ENCODE data around the gene LIMA1.
"Not testable (repeated sequence)": the region's sequence is repeated elsewhere in the genome, so short reads cannot be mapped to it uniquely, and the experiment has no call there.

Gene LIMA1

DNA sequence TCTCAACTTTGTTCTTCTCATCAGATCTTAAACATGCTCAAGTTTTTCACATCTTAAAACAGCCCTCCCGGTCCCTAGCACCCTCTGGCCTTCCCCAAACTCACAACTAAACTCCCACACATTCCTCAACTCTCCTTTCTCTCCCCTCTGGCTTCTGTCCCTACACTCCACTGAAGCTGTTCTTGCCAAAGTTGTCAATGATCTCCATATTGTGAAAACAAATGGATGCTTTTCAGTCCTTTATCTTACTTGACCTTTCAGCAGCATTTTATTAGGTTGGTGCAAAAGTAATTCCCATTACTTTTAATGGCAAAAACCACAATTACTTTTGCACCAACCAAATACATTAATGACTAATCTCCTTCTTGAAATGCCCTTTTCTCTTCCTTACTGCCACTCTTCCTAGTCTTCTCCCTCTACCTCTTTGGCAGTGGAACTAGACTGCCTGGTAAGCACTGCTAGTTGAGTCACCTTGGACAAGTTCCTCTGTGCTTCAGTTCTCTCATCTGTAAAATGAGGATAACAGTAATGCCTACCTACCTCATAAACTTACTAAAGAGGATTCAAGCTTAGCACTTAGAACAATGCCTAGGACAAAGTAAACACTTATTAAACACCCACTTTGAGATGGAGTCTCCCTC, 132.2 kb downstream of the LIMA1 start:
- POLR2A ChIA-PET = no interaction called here
- TF ChIP-seq L3MBTL2 (conservative IDR thresholded peaks at IDR 0.05) (no peak), FOXM1 (IDR thresholded peaks at IDR 0.05; ENCODE audit: borderline replicate concordance) (no peak), ARNT (IDR thresholded peaks at IDR 0.05) (no peak), CTBP1 (IDR thresholded peaks at IDR 0.05; ENCODE audit: borderline replicate concordance) (no peak), NFRKB (IDR thresholded peaks at IDR 0.05) (no peak), ELF4 (IDR thresholded peaks at IDR 0.05) (no peak), FOXK2 (IDR thresholded peaks at IDR 0.05) (no peak), SP1 (IDR thresholded peaks at IDR 0.05) (no peak)
- CTCF ChIA-PET = no interaction called here
- no peak for DNase-seq (ENCODE audit: extremely low spot score)

GRCh38 chr12:50149311-50149710, 134.0 kb downstream of the LIMA1 start:
- POLR2A ChIA-PET = interaction anchor here (0.9 to 1.4 kb wide), 3 partner anchors 18 to 65 kb away, joined by 3 to 4 read pairs (median 3); partner anchors contain the start of gene CERS5
- CTCF ChIA-PET = interaction anchor here (0.7 kb wide), 1 partner anchor 37 kb away, joined by 3 read pairs; the partner anchor contains the start of gene COX14
- no peak for DNase-seq (ENCODE audit: extremely low spot score)
- TF ChIP-seq HDGF (IDR thresholded peaks at IDR 0.05; ENCODE audit: borderline replicate concordance) (no peak), ELF4 (IDR thresholded peaks at IDR 0.05) (no peak), FOXM1 (IDR thresholded peaks at IDR 0.05; ENCODE audit: borderline replicate concordance) (no peak), CTBP1 (IDR thresholded peaks at IDR 0.05; ENCODE audit: borderline replicate concordance) (no peak), SP1 (IDR thresholded peaks at IDR 0.05) (no peak), BHLHE40 (IDR thresholded peaks at IDR 0.05; ENCODE audit: borderline replicate concordance) (no peak), ZNF384 (IDR thresholded peaks at IDR 0.05) (no peak), LEF1 (IDR thresholded peaks at IDR 0.05; ENCODE audit: borderline replicate concordance) (no peak)

GRCh38 chr12:50148011-50148410, 135.3 kb downstream of the LIMA1 start:
- DNase-seq (ENCODE audit: extremely low spot score); CTCF ChIA-PET: not testable (repeated sequence)
- POLR2A ChIA-PET = interaction anchor here (1.4 kb wide), 1 partner anchor 19 kb away, joined by 3 read pairs; the partner anchor contains the start of gene CERS5

DNA sequence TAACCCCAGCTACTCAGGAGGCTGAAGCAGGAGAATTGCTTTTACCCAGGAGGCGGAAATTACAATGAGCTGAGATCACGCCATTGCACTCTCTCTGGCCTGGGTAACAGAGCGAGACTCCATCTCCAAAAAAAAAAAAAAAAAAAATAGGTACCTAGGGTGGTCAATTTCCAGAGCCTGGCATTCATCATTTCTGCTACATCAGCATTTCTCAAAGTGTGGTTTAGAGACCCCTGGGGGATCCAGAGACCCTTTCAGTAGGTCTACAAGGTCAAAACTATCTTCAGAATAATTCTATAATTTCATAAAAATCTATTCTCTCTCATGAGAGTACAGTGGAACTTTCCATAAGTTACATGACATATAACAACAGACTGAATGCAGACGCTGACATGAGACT, 136.0 kb downstream of the LIMA1 start:
- DNase-seq (ENCODE audit: extremely low spot score) = no peak
- CTCF ChIA-PET = no interaction called here
- POLR2A ChIA-PET = no interaction called here
- TF ChIP-seq SP1 (IDR thresholded peaks at IDR 0.05) = no peak
- no peak for TF ChIP-seq TARDBP (IDR thresholded peaks at IDR 0.05)
- TF ChIP-seq NFRKB (IDR thresholded peaks at IDR 0.05) = no peak
- no peak for TF ChIP-seq ZNF384 (IDR thresholded peaks at IDR 0.05)
- TF ChIP-seq, protein P1, sequence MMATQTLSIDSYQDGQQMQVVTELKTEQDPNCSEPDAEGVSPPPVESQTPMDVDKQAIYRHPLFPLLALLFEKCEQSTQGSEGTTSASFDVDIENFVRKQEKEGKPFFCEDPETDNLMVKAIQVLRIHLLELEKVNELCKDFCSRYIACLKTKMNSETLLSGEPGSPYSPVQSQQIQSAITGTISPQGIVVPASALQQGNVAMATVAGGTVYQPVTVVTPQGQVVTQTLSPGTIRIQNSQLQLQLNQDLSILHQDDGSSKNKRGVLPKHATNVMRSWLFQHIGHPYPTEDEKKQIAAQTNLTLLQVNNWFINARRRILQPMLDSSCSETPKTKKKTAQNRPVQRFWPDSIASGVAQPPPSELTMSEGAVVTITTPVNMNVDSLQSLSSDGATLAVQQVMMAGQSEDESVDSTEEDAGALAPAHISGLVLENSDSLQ (IDR thresholded peaks at IDR 0.05) = no peak
- no peak for TF ChIP-seq L3MBTL2 (conservative IDR thresholded peaks at IDR 0.05)
- no peak for TF ChIP-seq FOXK2 (IDR thresholded peaks at IDR 0.05)
- no peak for TF ChIP-seq SUZ12 (IDR thresholded peaks at IDR 0.05)
- no peak for TF ChIP-seq HDGF (IDR thresholded peaks at IDR 0.05; ENCODE audit: borderline replicate concordance)
- no peak for TF ChIP-seq ELF4 (IDR thresholded peaks at IDR 0.05)
- no peak for TF ChIP-seq BHLHE40 (IDR thresholded peaks at IDR 0.05; ENCODE audit: borderline replicate concordance)
- no peak for TF ChIP-seq FOXA1 (IDR thresholded peaks at IDR 0.05)
- TF ChIP-seq LEF1 (IDR thresholded peaks at IDR 0.05; ENCODE audit: borderline replicate concordance) = no peak
- no peak for TF ChIP-seq ARNT (IDR thresholded peaks at IDR 0.05)
- TF ChIP-seq CTBP1 (IDR thresholded peaks at IDR 0.05; ENCODE audit: borderline replicate concordance) = no peak
- TF ChIP-seq FOXM1 (IDR thresholded peaks at IDR 0.05; ENCODE audit: borderline replicate concordance) = no peak

GRCh38 chr12:50145439-50145838, 137.9 kb downstream of the LIMA1 start:
- POLR2A ChIA-PET = no interaction called here

DNA sequence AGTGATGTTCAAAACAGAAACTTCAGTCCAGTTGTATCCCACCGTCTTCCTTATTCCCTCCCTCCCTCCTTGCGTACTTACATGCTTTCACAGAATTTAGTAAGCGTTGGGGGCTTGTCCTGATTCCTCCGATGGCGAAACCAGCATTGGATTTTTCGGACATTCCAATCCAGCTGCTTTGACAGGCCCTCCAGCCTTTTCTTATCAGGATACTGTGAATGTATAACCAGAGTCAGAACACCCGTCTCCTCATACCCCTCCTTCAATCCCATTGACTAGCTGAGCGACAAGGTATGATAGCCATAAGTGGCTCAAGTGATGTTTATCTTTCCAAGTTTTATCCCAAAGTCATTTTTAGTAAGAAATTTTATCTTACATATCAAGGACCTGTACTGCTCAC, 140.3 kb downstream of the LIMA1 start:
- DNase-seq (ENCODE audit: extremely low spot score) = no peak
- POLR2A ChIA-PET = no interaction called here
- TF ChIP-seq SP1 (IDR thresholded peaks at IDR 0.05) = no peak
- CTCF ChIA-PET = interaction anchor here (0.6 kb wide), 1 partner anchor 59 kb away, joined by 4 read pairs; no protein-coding TSS in a partner anchor

More at GRCh38 chr12:50145439-50145838, 137.9 kb downstream of the LIMA1 start:
- CTCF ChIA-PET = interaction anchor here (1.0 to 1.1 kb wide), 2 partner anchors 22 to 34 kb away, joined by 3 read pairs; partner anchors contain the start of genes CERS5 and COX14
- TF ChIP-seq CTBP1 (IDR thresholded peaks at IDR 0.05; ENCODE audit: borderline replicate concordance) (no peak), NFRKB (IDR thresholded peaks at IDR 0.05) (no peak), SUZ12 (IDR thresholded peaks at IDR 0.05) (no peak), ARNT (IDR thresholded peaks at IDR 0.05) (no peak)
- TF ChIP-seq, protein P1 (IDR thresholded peaks at IDR 0.05) = no peak
- no peak for DNase-seq (ENCODE audit: extremely low spot score)

DNA sequence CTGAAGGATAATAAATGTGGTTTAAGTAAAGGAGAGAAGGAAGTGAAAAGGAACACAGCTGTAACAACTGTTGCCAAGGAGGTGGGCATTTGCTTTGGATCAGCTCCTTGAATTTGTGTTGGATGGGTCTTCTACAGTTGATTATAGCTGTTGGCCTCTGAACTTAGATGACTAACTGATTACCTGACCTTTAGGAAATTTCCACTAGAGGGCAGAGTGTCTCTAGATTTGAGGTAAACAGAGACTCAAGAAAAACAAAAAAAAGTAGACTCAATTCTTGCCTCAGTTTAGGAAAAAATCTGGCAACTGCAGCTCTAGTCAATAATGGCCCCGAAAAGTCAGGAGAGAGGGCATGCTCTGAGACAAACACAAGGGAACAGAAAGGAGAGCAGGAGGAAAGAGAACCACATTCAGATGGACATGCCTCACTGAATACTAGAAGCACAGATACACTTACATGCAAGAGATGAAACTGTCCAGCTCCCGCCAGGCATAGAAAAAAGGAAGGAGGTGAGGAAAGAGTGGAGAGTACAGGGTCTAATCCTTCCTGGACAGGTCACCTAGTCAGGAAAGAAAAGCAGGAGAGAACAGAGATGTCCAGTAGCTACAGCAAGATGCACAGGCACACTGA, 150.7 kb downstream of the LIMA1 start:
- POLR2A ChIA-PET = no interaction called here
- CTCF ChIA-PET = interaction anchor here (0.7 to 1.3 kb wide), 7 partner anchors 9 to 182 kb away, joined by 3 to 6 read pairs (median 4); partner anchors contain the start of genes COX14 and SMARCD1
- DNase-seq (ENCODE audit: extremely low spot score) = no peak
- no peak for TF ChIP-seq BHLHE40 (IDR thresholded peaks at IDR 0.05; ENCODE audit: borderline replicate concordance)
- no peak for TF ChIP-seq NFRKB (IDR thresholded peaks at IDR 0.05)
- no peak for TF ChIP-seq ARNT (IDR thresholded peaks at IDR 0.05)
- no peak for TF ChIP-seq ELF4 (IDR thresholded peaks at IDR 0.05)
- no peak for TF ChIP-seq L3MBTL2 (conservative IDR thresholded peaks at IDR 0.05)
- no peak for TF ChIP-seq FOXM1 (IDR thresholded peaks at IDR 0.05; ENCODE audit: borderline replicate concordance)
- TF ChIP-seq SUZ12 (IDR thresholded peaks at IDR 0.05) = no peak
- TF ChIP-seq FOXK2 (IDR thresholded peaks at IDR 0.05) = no peak
- no peak for TF ChIP-seq ZNF384 (IDR thresholded peaks at IDR 0.05)
- no peak for TF ChIP-seq LEF1 (IDR thresholded peaks at IDR 0.05; ENCODE audit: borderline replicate concordance)
- TF ChIP-seq FOXA1 (IDR thresholded peaks at IDR 0.05) = no peak

All from HEK293T (cell line).